Osteoblast (primary cell): ENCODE data around the gene CRIM1. TPM values are rescaled to one million over a fixed set of nuclear protein-coding genes. Genes with fewer than 3 reads are reported as not detected.

Experiments
- DNase-seq: peaks from one replicate; pipeline ENCODE4 v3.0.0; 2011; ENCODE audit warnings: low spot score, mixed read lengths; ENCODE audit not compliant: insufficient read length; ENCODE audit errors: missing footprints
- H2AFZ ChIP-seq: 2 replicates; pipeline ENCODE4 v1.6.0; 2011; ENCODE audit warnings: mild to moderate bottlenecking, low read length
- H3K27ac ChIP-seq: 2 replicates; pipeline ENCODE4 v1.5.1; 2011; ENCODE audit warnings: mild to moderate bottlenecking, low read depth, low read length, moderate library complexity
- H3K27me3 ChIP-seq: 2 replicates; pipeline ENCODE4 v1.6.0; 2012; ENCODE audit warnings: mild to moderate bottlenecking, control low read depth, inconsistent platforms, low read length, moderate library complexity; ENCODE audit not compliant: insufficient read depth
- H3K36me3 ChIP-seq: 2 replicates; pipeline ENCODE4 v1.5.1; 2011; ENCODE audit warnings: mild to moderate bottlenecking, low read length, control low read depth, moderate library complexity; ENCODE audit not compliant: insufficient read depth
- H3K4me1 ChIP-seq: 2 replicates; pipeline ENCODE4 v1.5.1; 2011; ENCODE audit warnings: mild to moderate bottlenecking, low read length, control low read depth, moderate library complexity; ENCODE audit not compliant: insufficient read depth
- H3K4me2 ChIP-seq: 2 replicates; pipeline ENCODE4 v1.6.0; 2011; ENCODE audit warnings: mild to moderate bottlenecking, low read length; ENCODE audit not compliant: insufficient read depth
- H3K4me3 ChIP-seq: fragments of 200-600 bp; sonication (generic); 3 replicates; pipeline ENCODE4 v1.5.1; 2012; ENCODE audit warnings: mild to moderate bottlenecking, low read length, inconsistent platforms; ENCODE audit not compliant: insufficient read depth
- H3K79me2 ChIP-seq: 2 replicates; pipeline ENCODE4 v1.6.0; 2012; ENCODE audit warnings: mild to moderate bottlenecking, low read length, control low read depth, inconsistent platforms; ENCODE audit not compliant: insufficient read depth
- H3K9me3 ChIP-seq: 2 replicates; pipeline ENCODE4 v1.5.1; 2011; ENCODE audit warnings: low read depth, low read length, control low read depth
- H4K20me1 ChIP-seq: 2 replicates; pipeline ENCODE4 v1.6.0; 2012; ENCODE audit warnings: mild to moderate bottlenecking, low read length, control low read depth; ENCODE audit not compliant: insufficient read depth
- total RNA-seq: library from RNA; depleted of rRNA; stranded (reverse); fragments of >200 nt; gene quantifications from 2 replicates; pipeline ENCODE4 v1.2.3, GENCODE V29; 2012
- TF ChIP-seq, protein P1 (sequence below): IDR thresholded peaks from 2 replicates; pipeline ENCODE4 v1.5.1; 2011; ENCODE audit warnings: mild to moderate bottlenecking, low read depth, low read length, moderate library complexity; ENCODE audit errors: extremely low read depth

The CRIM1 gene
- total RNA-seq, 1 donor, result 362 TPM

DNA sequence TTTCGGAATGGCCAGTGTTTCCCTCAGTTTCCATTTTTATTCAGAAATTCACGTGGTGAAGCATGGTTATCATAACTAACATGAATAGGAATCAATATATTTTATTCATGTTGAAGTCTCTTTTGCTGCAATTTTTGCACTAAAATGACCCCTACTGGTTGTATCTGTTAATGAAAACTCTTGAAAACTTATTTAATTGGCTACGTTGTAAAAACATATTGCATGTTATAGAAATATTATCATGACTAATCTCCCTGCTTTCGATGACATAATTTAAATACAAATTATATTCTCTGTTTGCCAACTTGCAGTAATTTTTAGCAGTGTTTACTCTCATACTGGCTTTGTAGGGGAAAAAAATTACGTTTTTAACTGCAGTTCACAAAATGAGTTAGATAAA, 3.5 kb downstream of the CRIM1 start:
- Histone ChIP-seq H3K4me3 (peak overlapping the region; percentile 96), H3K27me3 (no peaks in the 10 kb centered on the region), H2AFZ (no peak overlapping the region), H3K27ac (peak overlapping the region; percentile 94), H3K4me2 (peak overlapping the region; percentile 84), H4K20me1 (peaks cover 63% of the 10 kb centered on the region), H3K79me2 (peaks cover 98% of the 10 kb centered on the region), H3K4me1 (peaks cover 60% of the 10 kb centered on the region), H3K36me3 (peaks cover 36% of the 10 kb centered on the region), H3K9me3 (no peaks in the 10 kb centered on the region)
- no peak for DNase-seq
- TF ChIP-seq, protein P1, sequence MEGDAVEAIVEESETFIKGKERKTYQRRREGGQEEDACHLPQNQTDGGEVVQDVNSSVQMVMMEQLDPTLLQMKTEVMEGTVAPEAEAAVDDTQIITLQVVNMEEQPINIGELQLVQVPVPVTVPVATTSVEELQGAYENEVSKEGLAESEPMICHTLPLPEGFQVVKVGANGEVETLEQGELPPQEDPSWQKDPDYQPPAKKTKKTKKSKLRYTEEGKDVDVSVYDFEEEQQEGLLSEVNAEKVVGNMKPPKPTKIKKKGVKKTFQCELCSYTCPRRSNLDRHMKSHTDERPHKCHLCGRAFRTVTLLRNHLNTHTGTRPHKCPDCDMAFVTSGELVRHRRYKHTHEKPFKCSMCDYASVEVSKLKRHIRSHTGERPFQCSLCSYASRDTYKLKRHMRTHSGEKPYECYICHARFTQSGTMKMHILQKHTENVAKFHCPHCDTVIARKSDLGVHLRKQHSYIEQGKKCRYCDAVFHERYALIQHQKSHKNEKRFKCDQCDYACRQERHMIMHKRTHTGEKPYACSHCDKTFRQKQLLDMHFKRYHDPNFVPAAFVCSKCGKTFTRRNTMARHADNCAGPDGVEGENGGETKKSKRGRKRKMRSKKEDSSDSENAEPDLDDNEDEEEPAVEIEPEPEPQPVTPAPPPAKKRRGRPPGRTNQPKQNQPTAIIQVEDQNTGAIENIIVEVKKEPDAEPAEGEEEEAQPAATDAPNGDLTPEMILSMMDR, result peak; percentile 47

DNA sequence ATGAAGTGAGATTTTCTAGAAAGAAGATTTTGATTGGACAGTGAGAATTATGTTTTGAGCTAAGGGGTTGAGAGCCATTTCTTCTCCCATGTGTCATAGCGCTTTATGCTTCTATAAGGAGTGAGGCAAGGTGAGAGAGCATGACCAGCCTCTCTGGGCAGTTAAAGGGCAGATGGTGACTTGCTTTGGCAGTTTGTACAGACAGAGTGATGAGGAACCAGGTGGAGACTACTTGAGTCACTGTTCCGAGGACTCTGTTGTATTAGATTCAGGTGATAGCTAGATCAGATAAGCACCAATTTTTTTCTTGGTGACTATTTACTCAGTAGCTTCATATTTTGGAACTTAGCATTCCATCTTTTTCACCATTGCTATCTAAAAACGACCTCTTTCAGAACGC, 4.5 kb downstream of the CRIM1 start:
- H3K4me2 ChIP-seq, result peak overlapping the region; percentile 84
- TF ChIP-seq, protein P1, result no peak
- H2AFZ ChIP-seq, result no peak overlapping the region
- no peaks in the 10 kb centered on the region for H3K27me3 ChIP-seq
- H3K79me2 ChIP-seq, result peaks cover 97% of the 10 kb centered on the region
- DNase-seq, result no peak
- no peaks in the 10 kb centered on the region for H3K9me3 ChIP-seq
- H3K27ac ChIP-seq, result peak overlapping the region; percentile 94
- H3K4me3 ChIP-seq, result peak overlapping the region; percentile 96
- H3K4me1 ChIP-seq, result peaks cover 60% of the 10 kb centered on the region
- H3K36me3 ChIP-seq, result peaks cover 44% of the 10 kb centered on the region
- H4K20me1 ChIP-seq, result peaks cover 68% of the 10 kb centered on the region

DNA sequence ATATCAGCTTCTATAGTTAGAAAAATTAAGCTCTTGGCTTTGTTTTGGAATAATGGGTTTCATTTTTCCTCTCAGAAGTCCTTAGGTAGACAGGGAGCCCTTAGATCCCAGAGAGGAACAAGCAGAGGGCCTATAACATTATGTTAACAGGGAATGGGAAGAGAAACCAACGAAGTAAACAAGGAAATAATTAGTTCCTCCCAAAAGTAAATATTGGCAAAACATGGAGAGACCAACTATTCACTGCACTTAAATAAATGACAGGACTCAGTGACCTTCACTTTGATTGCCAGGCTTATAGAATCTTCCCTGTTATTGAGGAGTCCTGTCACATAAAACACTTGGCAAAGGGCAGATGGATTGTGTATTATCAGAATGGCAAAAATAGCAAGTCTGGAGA, 5.3 kb downstream of the CRIM1 start:
- no peak overlapping the region for H2AFZ ChIP-seq
- peak overlapping the region; percentile 94 for H3K27ac ChIP-seq
- TF ChIP-seq, protein P1, result no peak
- H3K27me3 ChIP-seq, result no peaks in the 10 kb centered on the region
- H3K36me3 ChIP-seq, result peaks cover 52% of the 10 kb centered on the region
- peak overlapping the region; percentile 84 for H3K4me2 ChIP-seq
- peaks cover 72% of the 10 kb centered on the region for H4K20me1 ChIP-seq
- H3K4me3 ChIP-seq, result peak overlapping the region; percentile 49
- peaks cover 99% of the 10 kb centered on the region for H3K79me2 ChIP-seq
- H3K9me3 ChIP-seq, result no peaks in the 10 kb centered on the region
- H3K4me1 ChIP-seq, result peaks cover 66% of the 10 kb centered on the region
- no peak for DNase-seq

DNA sequence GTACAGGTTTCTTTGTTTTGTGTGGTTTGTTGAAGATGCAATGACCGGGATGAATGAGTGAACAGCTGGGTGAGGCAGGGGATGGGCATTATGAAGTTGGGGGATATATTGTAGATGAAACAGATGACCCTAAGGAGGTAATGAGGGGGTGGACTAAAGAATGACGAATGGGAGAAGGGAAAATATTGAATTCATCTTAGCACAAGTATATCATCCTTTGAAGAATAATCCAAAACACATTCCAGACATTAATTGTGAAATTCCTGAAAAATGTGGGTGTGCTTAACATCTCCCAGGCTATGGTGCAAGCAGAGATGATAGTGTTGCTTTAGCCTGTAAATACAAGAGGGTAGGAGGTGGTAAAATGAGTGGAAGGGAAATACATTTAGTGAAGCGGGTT, 5.8 kb downstream of the CRIM1 start:
- H3K9me3 ChIP-seq, result no peaks in the 10 kb centered on the region
- no peak for DNase-seq
- no peak overlapping the region for H2AFZ ChIP-seq
- H3K4me1 ChIP-seq, result peaks cover 71% of the 10 kb centered on the region
- H3K4me3 ChIP-seq, result peak overlapping the region; percentile 49
- peak overlapping the region; percentile 94 for H3K27ac ChIP-seq
- H3K4me2 ChIP-seq, result peak overlapping the region; percentile 84
- H3K27me3 ChIP-seq, result no peaks in the 10 kb centered on the region
- H3K36me3 ChIP-seq, result peaks cover 53% of the 10 kb centered on the region
- TF ChIP-seq, protein P1, result no peak
- H4K20me1 ChIP-seq, result peaks cover 69% of the 10 kb centered on the region
- peaks cover 99% of the 10 kb centered on the region for H3K79me2 ChIP-seq
